SK-N-MC (cell line): ENCODE data around the gene BATF3.

Experiments
- EZH2 ChIP-seq: fragments of 200-600 bp; sonication (generic); IDR thresholded peaks from one replicate; pipeline ENCODE4 v1.6.1; 2017; ENCODE audit warnings: antibody characterized with exemption
- POLR2AphosphoS5 ChIP-seq: IDR thresholded peaks from 2 replicates; pipeline ENCODE4 v1.6.1; 2012; ENCODE audit warnings: mild to moderate bottlenecking, low read depth, low read length, borderline replicate concordance

- TF ChIP-seq POLR2AphosphoS5: no peak
- no peak for TF ChIP-seq EZH2
Measured at GRCh38 chr1:212651521-212651920, 48.1 kb downstream of the BATF3 start.
